Sigmoid colon (tissue), 7 donors: Measurements from ENCODE around the gene MYH11. TPM values are rescaled to one million over a fixed set of nuclear protein-coding genes. Genes with fewer than 3 reads are reported as not detected.
"Not testable (repeated sequence)": the region's sequence is repeated elsewhere in the genome, so short reads cannot be mapped to it uniquely, and the experiment has no call there.

ENCODE experiments used
- DNase-seq: peaks from one replicate; pipeline ENCODE4 v3.0.0-alpha.2; 2019
- H3K27ac ChIP-seq, 4 donors: fragments of 200-600 bp; sonication (generic); one replicate each; pipeline ENCODE4 v1.5.1; 2016 to 2019; ENCODE audit warnings: mild to moderate bottlenecking in 1 of 4
- H3K27me3 ChIP-seq, 3 donors: fragments of 200-600 bp; sonication (generic); one replicate each; pipeline ENCODE4 v1.5.1; 2019; ENCODE audit warnings: mild to moderate bottlenecking in 1 of 3
- H3K36me3 ChIP-seq, 4 donors: fragments of 200-600 bp; sonication (generic); one replicate each; pipeline ENCODE4 v1.5.1; 2016 to 2019
- H3K4me1 ChIP-seq, 4 donors: fragments of 200-600 bp; sonication (generic); one replicate each; pipeline ENCODE4 v1.5.1; 2017 to 2019
- H3K4me3 ChIP-seq, 4 donors: fragments of 200-600 bp; sonication (generic); one replicate each; pipeline ENCODE4 v1.5.1; 2017 to 2019; ENCODE audit warnings: mild to moderate bottlenecking in 2 of 4, moderate library complexity in 1 of 4
- H3K9me3 ChIP-seq, 4 donors: fragments of 200-600 bp in 3 of 4; sonication (generic) in 3 of 4; one replicate each; pipeline versions ENCODE4 v1.5.1 to v1.6.1; 2013 to 2019
- EP300 ChIP-seq, 4 donors: sonication (generic); formaldehyde crosslinking; IDR thresholded peaks; one replicate each; pipeline ENCODE4 v1.6.1; 2017; ENCODE audit warnings: antibody characterized with exemption in 4 of 4
- POLR2A ChIP-seq, 2 donors: fragments of 450-650 bp; IDR thresholded peaks; one replicate each; pipeline ENCODE4 v1.6.1; 2016; ENCODE audit warnings: antibody characterized with exemption in 2 of 2, mild to moderate bottlenecking in 2 of 2, moderate library complexity in 2 of 2
- POLR2AphosphoS5 ChIP-seq, 4 donors: sonication (generic); formaldehyde crosslinking; IDR thresholded peaks; one replicate each; pipeline ENCODE4 v1.6.1; 2017; ENCODE audit warnings: antibody characterized with exemption in 4 of 4
- WGBS, 2 donors: extraction: QIAGEN DNeasy Blood & Tissue Kit; methylation state at CpG; one replicate each; pipeline ENCODE4 v1.1.7; 2013; 5-methylcytosine and 5-hydroxymethylcytosine counted together
- intact Hi-C: fragments of 100-400 bp; cut with DNase I; formaldehyde crosslinking; loops from one replicate; pipeline ENCODE4 v1.15.1; 2023
- polyA plus RNA-seq, 3 donors: library from polyadenylated mRNA; stranded (reverse); fragments of 200-250 nt; gene quantifications; one replicate each; pipeline ENCODE4 v1.2.3, GENCODE V29; 2013
- total RNA-seq, 4 donors: library from RNA; depleted of rRNA; stranded (reverse); fragments of >200 nt; gene quantifications; one replicate each; pipeline ENCODE4 v1.1.0, GENCODE V29; 2016
- TF ChIP-seq, protein P1 (sequence below), 4 experiments: fragments of 450-650 bp in 3 of 4; fragments of 200-600 bp in 1 of 4; IDR thresholded peaks; one replicate each; pipeline ENCODE4 v1.5.1; 2016 to 2019; ENCODE audit warnings: antibody characterized with exemption in 4 of 4, mild to moderate bottlenecking in 3 of 4, moderate library complexity in 2 of 4
- donor health status: healthy with polysubstance abuse.
- donor health status: Bipolar disorder and iron deficiency.
- donor health status: healthy.

The MYH11 gene
- total and polyA plus RNA-seq, 7 donors, result 5.1 to 11,818 (median 4,282) TPM

DNA sequence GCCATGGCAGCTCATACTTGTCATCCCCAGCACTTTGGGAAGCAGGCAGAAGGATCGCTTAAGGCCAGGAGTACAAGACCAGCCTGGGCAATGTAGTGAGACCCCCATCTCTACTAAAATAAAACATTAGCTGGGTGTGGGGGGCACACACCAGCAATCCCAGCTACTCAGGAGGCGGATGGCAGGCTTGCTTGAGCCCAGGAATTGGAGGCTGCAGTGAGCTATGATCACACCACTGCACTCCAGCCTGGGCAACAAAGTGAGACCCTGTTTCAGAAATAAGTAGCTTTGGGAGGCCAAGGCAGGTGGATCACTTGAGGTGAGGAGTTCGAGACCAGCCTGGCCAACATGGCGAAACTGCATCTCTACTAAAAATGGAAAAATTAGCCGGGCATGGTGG is 129.1 kb downstream of the MYH11 start:
- H3K9me3 ChIP-seq, intact Hi-C loops, H3K4me3 ChIP-seq, H3K27me3 ChIP-seq, DNase-seq: not testable (repeated sequence)
- peak in 1 of 4 donors; percentile 6 for TF ChIP-seq POLR2AphosphoS5 (IDR thresholded peaks at IDR 0.05)
- Histone ChIP-seq H3K4me1 (peaks cover 3 to 38% (median 15%) of the 10 kb centered on the region in 4 donors), H3K36me3 (peaks cover 78 to 100% (median 94%) of the 10 kb centered on the region in 4 donors), H3K27ac (peak overlapping the region; percentile 50 to 71 (median 67))
- WGBS, 2 donors, result 97% methylated on average over 5 of the region's 5 CpGs

DNA sequence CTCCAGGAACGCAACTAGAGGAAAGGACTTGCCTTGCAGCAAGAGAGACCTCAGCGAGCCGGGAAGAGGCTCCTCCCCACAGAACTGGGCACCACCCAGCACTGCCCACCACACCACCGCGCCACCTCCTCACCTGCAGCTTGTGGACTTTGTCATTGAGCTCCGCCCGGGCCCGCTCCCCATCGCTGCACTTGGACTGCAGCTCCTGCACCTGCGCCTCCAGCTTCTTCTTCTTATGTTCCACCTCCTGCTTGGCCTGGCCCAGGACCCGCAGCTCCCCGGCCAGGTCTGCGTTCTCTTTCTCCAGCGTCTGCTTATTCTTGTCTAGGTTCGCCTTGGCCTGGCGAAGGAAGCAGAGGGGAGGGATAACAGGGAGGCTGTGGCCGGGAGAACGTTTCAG is 130.1 kb downstream of the MYH11 start:
- 22 to 76% methylated on average over 18 of the region's 18 CpGs for WGBS, 2 donors
- H3K27me3 ChIP-seq, result no peaks in the 10 kb centered on the region
- DNase-seq, result no peak
- TF ChIP-seq POLR2AphosphoS5 (IDR thresholded peaks at IDR 0.05) (peak in 2 of 4 donors; percentile 44 to 51), POLR2A (IDR thresholded peaks at IDR 0.05) (no peak)
- peak overlapping the region; percentile 50 to 71 (median 67) for H3K27ac ChIP-seq
- H3K36me3 ChIP-seq, result peaks cover 76 to 100% (median 94%) of the 10 kb centered on the region in 4 donors
- no peaks in the 10 kb centered on the region for H3K9me3 ChIP-seq
- no peak overlapping the region for H3K4me3 ChIP-seq
- intact Hi-C loops, result no loop called here
- H3K4me1 ChIP-seq, result peaks cover 0 to 45% (median 12%) of the 10 kb centered on the region in 4 donors

DNA sequence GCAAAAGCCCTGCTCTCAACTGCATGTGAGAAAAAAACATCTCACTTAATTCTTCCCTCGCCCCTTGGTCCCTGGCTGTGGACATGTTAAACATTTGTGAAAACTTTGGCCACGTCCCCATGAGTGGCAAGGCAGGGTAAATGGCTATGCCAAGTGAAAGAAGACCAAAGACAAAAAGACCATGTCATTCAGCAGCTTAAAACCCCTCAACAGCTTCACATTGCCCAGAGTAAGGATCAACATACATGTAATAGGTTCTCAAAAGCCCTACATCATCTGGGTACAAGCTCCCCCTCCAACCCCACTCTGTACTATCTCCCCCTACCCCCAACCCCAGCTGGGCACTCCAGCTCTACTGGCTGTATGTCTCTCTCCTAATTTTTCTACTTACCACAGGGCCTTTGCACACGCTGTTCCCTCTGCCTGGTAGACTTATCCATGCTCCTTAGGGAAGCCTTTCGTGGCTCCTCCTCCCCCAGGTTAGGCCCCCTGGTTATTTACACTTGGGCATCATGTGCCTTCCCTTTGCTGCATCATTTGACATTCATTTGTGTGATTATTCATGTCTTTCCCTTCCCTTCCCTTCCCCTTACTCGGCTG is 131.1 kb downstream of the MYH11 start:
- H3K27me3 ChIP-seq, result no peaks in the 10 kb centered on the region
- H3K36me3 ChIP-seq, result peaks cover 85 to 100% (median 94%) of the 10 kb centered on the region in 4 donors
- TF ChIP-seq POLR2AphosphoS5 (IDR thresholded peaks at IDR 0.05) (peak in 1 of 4 donors; percentile 35), POLR2A (IDR thresholded peaks at IDR 0.05) (no peak), EP300 (IDR thresholded peaks at IDR 0.05) (no peak)
- TF ChIP-seq, protein P1, sequence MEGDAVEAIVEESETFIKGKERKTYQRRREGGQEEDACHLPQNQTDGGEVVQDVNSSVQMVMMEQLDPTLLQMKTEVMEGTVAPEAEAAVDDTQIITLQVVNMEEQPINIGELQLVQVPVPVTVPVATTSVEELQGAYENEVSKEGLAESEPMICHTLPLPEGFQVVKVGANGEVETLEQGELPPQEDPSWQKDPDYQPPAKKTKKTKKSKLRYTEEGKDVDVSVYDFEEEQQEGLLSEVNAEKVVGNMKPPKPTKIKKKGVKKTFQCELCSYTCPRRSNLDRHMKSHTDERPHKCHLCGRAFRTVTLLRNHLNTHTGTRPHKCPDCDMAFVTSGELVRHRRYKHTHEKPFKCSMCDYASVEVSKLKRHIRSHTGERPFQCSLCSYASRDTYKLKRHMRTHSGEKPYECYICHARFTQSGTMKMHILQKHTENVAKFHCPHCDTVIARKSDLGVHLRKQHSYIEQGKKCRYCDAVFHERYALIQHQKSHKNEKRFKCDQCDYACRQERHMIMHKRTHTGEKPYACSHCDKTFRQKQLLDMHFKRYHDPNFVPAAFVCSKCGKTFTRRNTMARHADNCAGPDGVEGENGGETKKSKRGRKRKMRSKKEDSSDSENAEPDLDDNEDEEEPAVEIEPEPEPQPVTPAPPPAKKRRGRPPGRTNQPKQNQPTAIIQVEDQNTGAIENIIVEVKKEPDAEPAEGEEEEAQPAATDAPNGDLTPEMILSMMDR (IDR thresholded peaks at IDR 0.05), result no peak
- no peak for DNase-seq
- H3K4me1 ChIP-seq, result peaks cover 0 to 47% (median 10%) of the 10 kb centered on the region in 4 donors
- H3K9me3 ChIP-seq, result no peaks in the 10 kb centered on the region
- peak overlapping the region; percentile 50 to 71 (median 67) for H3K27ac ChIP-seq
- intact Hi-C loops, result no loop called here
- H3K4me3 ChIP-seq, result no peak overlapping the region
- 92 to 97% methylated on average over 5 of the region's 5 CpGs for WGBS, 2 donors

DNA sequence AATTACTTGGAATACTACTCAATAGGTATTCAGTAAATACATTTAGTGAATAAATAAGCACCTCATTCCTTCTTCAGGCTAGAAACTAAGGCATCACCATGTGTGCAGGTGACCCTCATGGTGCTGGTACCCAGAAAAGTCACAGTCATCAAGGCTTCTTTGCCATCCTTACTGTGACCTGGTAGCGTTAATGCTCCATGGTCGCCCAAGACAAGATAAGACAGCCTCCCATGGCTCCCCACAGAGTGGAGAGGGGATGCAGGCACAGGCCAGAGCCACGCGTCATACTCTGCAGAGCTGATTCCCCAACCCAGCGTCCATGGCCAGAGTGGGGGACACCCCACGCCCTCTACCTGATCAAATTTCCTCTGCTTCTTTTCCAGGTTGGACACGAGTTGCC is 133.0 kb downstream of the MYH11 start:
- 93 to 97% methylated on average over 7 of the region's 7 CpGs for WGBS, 2 donors
- no peaks in the 10 kb centered on the region for H3K9me3 ChIP-seq
- H3K27me3 ChIP-seq, result no peaks in the 10 kb centered on the region
- intact Hi-C loops, result no loop called here
- peaks cover 0 to 47% (median 7%) of the 10 kb centered on the region in 4 donors for H3K4me1 ChIP-seq
- H3K36me3 ChIP-seq, result peaks cover 92 to 100% (median 97%) of the 10 kb centered on the region in 4 donors
- TF ChIP-seq, protein P1 (IDR thresholded peaks at IDR 0.05), result no peak
- peak in 3 of 4 donors; percentile 2 to 26 (median 15) for TF ChIP-seq POLR2AphosphoS5 (IDR thresholded peaks at IDR 0.05)
- TF ChIP-seq EP300 (IDR thresholded peaks at IDR 0.05), result no peak
- no peak for TF ChIP-seq POLR2A (IDR thresholded peaks at IDR 0.05)
- H3K27ac ChIP-seq, result peak overlapping the region; percentile 43 to 71 (median 59)
- DNase-seq, result no peak
- no peak overlapping the region for H3K4me3 ChIP-seq

DNA sequence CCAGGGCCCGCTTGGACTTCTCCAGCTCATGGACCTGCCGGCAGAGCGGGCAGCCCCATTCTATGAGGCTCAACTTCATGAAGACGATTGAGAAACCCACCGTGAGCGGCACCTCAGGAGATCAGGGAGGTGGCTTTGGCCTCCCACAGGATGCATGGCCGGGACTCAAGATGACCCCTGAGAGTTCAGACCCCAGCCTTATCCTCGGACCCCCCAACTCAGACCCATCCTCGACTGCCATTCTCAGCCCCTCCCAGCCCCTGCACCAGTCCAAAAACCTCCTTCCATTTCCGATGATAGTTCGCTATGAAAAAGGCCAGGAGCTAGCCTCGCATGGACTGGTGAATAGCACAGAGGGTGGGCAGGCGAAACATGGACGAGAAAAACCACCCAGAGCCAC is 135.8 kb downstream of the MYH11 start:
- 95 to 97% methylated on average over 14 of the region's 14 CpGs for WGBS, 2 donors
- Histone ChIP-seq H3K9me3 (no peaks in the 10 kb centered on the region), H3K4me1 (peaks cover 0 to 40% (median 9%) of the 10 kb centered on the region in 4 donors), H3K4me3 (no peak overlapping the region), H3K27me3 (no peaks in the 10 kb centered on the region), H3K27ac (peak overlapping the region; percentile 34 to 71 (median 61)), H3K36me3 (peaks cover 97 to 100% (median 99%) of the 10 kb centered on the region in 4 donors)
- no peak for DNase-seq
- TF ChIP-seq POLR2AphosphoS5 (IDR thresholded peaks at IDR 0.05) (peak in 2 of 4 donors; percentile 4 to 5), EP300 (IDR thresholded peaks at IDR 0.05) (no peak)
- intact Hi-C loops, result no loop called here

DNA sequence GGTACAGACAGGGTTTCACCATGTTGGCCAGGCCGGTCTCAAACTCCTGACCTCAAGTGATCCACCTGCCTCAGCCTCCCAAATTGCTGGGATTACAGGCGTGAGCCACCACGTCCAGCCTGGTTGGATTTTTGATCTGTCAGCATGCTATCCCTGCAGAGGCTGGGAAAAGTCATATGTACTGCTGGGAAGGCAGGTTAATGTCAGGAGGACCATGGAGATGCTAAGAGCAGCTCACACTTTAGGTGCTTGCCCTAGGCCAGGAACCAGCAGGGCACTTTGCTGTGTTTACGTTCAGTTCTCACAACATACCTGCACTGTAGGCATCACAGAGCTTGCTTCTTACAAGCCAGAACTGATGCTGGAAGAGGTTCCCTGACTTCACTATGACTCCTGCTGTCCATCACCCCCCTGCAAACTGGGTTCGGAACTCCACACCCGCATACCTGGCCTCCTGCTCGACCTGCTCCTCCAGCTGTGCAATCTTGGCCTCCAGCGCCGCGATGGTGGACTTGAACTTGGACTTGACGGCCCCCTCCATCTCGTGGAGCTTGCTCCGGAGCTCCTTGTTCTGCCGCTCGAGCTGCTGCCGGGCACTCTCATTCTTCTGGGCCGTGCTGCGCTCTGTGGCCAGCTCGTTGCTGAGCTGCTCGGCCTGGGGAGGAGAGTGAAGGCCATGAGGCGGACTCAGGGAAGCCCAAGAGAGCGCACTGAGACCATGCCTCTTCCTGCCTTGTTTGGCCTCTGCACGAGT is 140.0 kb downstream of the MYH11 start:
- 95 to 96% methylated on average over 23 of the region's 23 CpGs for WGBS, 2 donors
- Histone ChIP-seq H3K27me3 (no peaks in the 10 kb centered on the region), H3K4me1 (peaks cover 0 to 37% (median 12%) of the 10 kb centered on the region in 4 donors), H3K27ac (peak overlapping the region; percentile 33 to 71 (median 58)), H3K36me3 (peaks cover 96 to 100% (median 99%) of the 10 kb centered on the region in 4 donors), H3K9me3 (no peaks in the 10 kb centered on the region), H3K4me3 (no peak overlapping the region)
- DNase-seq, result no peak
- intact Hi-C loops, result no loop called here
- no peak for TF ChIP-seq EP300 (IDR thresholded peaks at IDR 0.05)
- TF ChIP-seq, protein P1 (IDR thresholded peaks at IDR 0.05), result no peak
- peak; percentile 13 to 55 (median 46) for TF ChIP-seq POLR2AphosphoS5 (IDR thresholded peaks at IDR 0.05)
